ENCODE data around the gene FOXE1. TPM values are rescaled to one million over a fixed set of nuclear protein-coding genes. Genes with fewer than 3 reads are reported as not detected.
A peak's percentile ranks its signal among the peaks of the same experiment; 100 is the strongest.

FOXE1 gene
- total and polyA plus RNA-seq, 2 donors (not counting 1 experiment from before 2014, with no cell fraction given): 2.0 TPM; not detected in 1

GRCh38 chr9:97851446-97851883 is 1.6 kb upstream of the FOXE1 start:
- H3K36me3 ChIP-seq (ENCODE audit: control insufficient read depth, insufficient read depth, low read length): no peaks in the 10 kb centered on the region
- peak overlapping the region in 1 of 4 experiments; percentile 33 for H3K4me3 ChIP-seq (replicated peaks in 1 of 4; ENCODE audit: control extremely low read depth in 1 of 4, insufficient read depth in 1 of 4, low read depth in 3 of 4, low read length in 4 of 4)
- H3K9ac ChIP-seq (ENCODE audit: insufficient read depth, low read length): no peak overlapping the region
- H2AFZ ChIP-seq (ENCODE audit: low read length): no peak overlapping the region
- no peaks in the 10 kb centered on the region for H3K9me3 ChIP-seq (ENCODE audit: control insufficient read depth, insufficient read depth, low read depth, low read length)
- no peaks in the 10 kb centered on the region for H3K4me1 ChIP-seq (ENCODE audit: control insufficient read depth, extremely low read depth, insufficient read depth, low read length)
- DNase-seq (ENCODE audit: low read depth in 2 of 2): no peak
- no peak overlapping the region for H3K27ac ChIP-seq (ENCODE audit: insufficient read depth, low read length)
- TF ChIP-seq CTCF (conservative IDR thresholded peaks at IDR 0.05 in 1 of 2, IDR thresholded peaks at IDR 0.05 in 1 of 2; ENCODE audit: low read depth in 1 of 2, low read length in 2 of 2) (no peak), EZH2 (IDR thresholded peaks at IDR 0.05; ENCODE audit: low read length, missing control alignments) (peak; percentile 68)
- H3K79me2 ChIP-seq (ENCODE audit: control insufficient read depth, insufficient read depth, low read length): no peaks in the 10 kb centered on the region
- peak overlapping the region; percentile 25 for H3K4me2 ChIP-seq (ENCODE audit: extremely low read depth, insufficient read depth, low read length)
- H4K20me1 ChIP-seq (ENCODE audit: control insufficient read depth, extremely low read depth, insufficient read depth, low read length): no peaks in the 10 kb centered on the region
- peaks cover 84% of the 10 kb centered on the region for H3K27me3 ChIP-seq (ENCODE audit: control insufficient read depth, insufficient read depth, low read length)

GRCh38 chr9:97852001-97852398 is 1.0 kb upstream of the FOXE1 start:
- Histone ChIP-seq H3K9me3 (ENCODE audit: control insufficient read depth, insufficient read depth, low read depth, low read length) (no peaks in the 10 kb centered on the region), H3K4me1 (ENCODE audit: control insufficient read depth, extremely low read depth, insufficient read depth, low read length) (no peaks in the 10 kb centered on the region), H3K27ac (ENCODE audit: insufficient read depth, low read length) (no peak overlapping the region), H3K4me2 (ENCODE audit: extremely low read depth, insufficient read depth, low read length) (no peak overlapping the region), H3K79me2 (ENCODE audit: control insufficient read depth, insufficient read depth, low read length) (no peaks in the 10 kb centered on the region), H2AFZ (ENCODE audit: low read length) (no peak overlapping the region), H3K9ac (ENCODE audit: insufficient read depth, low read length) (no peak overlapping the region), H4K20me1 (ENCODE audit: control insufficient read depth, extremely low read depth, insufficient read depth, low read length) (no peaks in the 10 kb centered on the region), H3K36me3 (ENCODE audit: control insufficient read depth, insufficient read depth, low read length) (no peaks in the 10 kb centered on the region), H3K4me3 (replicated peaks in 1 of 4; ENCODE audit: control extremely low read depth in 1 of 4, insufficient read depth in 1 of 4, low read depth in 3 of 4, low read length in 4 of 4) (no peak overlapping the region), H3K27me3 (ENCODE audit: control insufficient read depth, insufficient read depth, low read length) (peaks cover 83% of the 10 kb centered on the region)
- TF ChIP-seq EZH2 (IDR thresholded peaks at IDR 0.05; ENCODE audit: low read length, missing control alignments): no peak
- no peak for TF ChIP-seq CTCF (conservative IDR thresholded peaks at IDR 0.05 in 1 of 2, IDR thresholded peaks at IDR 0.05 in 1 of 2; ENCODE audit: low read depth in 1 of 2, low read length in 2 of 2)
- no peak for DNase-seq (ENCODE audit: low read depth in 2 of 2)

DNA sequence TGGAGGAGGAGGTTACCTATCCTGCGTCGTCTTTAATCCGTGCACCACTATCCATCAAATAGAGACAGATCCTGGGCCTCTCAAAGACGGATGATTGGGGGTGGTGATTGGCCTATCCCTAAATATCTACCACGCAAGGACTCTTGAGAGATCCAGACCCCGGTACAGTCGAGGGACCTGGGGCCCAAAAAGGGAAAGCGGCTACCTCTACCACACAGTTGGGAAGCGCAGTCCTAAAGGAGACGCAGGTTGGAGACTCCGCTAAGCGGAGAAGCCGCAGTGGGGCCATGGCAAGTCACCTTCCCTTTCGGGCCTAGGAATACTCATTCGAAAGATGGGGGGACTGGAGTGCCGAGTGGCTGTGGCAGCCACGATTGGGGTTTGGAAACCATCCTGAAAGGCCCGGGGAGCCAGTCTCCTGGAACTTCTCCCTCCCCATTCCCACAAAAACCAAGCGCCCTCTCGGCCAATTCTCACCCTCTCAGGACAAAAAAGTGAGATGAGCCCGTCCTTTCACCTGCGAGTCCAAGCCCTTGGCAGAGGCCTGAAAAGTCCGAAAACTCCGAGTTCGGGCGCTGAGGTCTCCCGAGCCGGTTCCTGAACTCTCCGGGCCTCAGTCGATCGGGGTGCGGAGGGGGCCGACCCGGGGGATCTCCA is 499 bp upstream of the FOXE1 start:
- Histone ChIP-seq H3K9ac (ENCODE audit: insufficient read depth, low read length) (no peak overlapping the region), H2AFZ (ENCODE audit: low read length) (no peak overlapping the region), H4K20me1 (ENCODE audit: control insufficient read depth, extremely low read depth, insufficient read depth, low read length) (no peaks in the 10 kb centered on the region), H3K79me2 (ENCODE audit: control insufficient read depth, insufficient read depth, low read length) (no peaks in the 10 kb centered on the region), H3K36me3 (ENCODE audit: control insufficient read depth, insufficient read depth, low read length) (no peaks in the 10 kb centered on the region), H3K4me2 (ENCODE audit: extremely low read depth, insufficient read depth, low read length) (no peak overlapping the region), H3K4me3 (replicated peaks in 1 of 4; ENCODE audit: control extremely low read depth in 1 of 4, insufficient read depth in 1 of 4, low read depth in 3 of 4, low read length in 4 of 4) (no peak overlapping the region), H3K9me3 (ENCODE audit: control insufficient read depth, insufficient read depth, low read depth, low read length) (no peaks in the 10 kb centered on the region), H3K27me3 (ENCODE audit: control insufficient read depth, insufficient read depth, low read length) (peaks cover 83% of the 10 kb centered on the region), H3K27ac (ENCODE audit: insufficient read depth, low read length) (no peak overlapping the region), H3K4me1 (ENCODE audit: control insufficient read depth, extremely low read depth, insufficient read depth, low read length) (no peaks in the 10 kb centered on the region)
- no peak for TF ChIP-seq CTCF (conservative IDR thresholded peaks at IDR 0.05 in 1 of 2, IDR thresholded peaks at IDR 0.05 in 1 of 2; ENCODE audit: low read depth in 1 of 2, low read length in 2 of 2)
- TF ChIP-seq EZH2 (IDR thresholded peaks at IDR 0.05; ENCODE audit: low read length, missing control alignments): peak; percentile 99
- no peak for DNase-seq (ENCODE audit: low read depth in 2 of 2)

Data from fibroblast of lung (primary cell).